Heart left ventricle (tissue), 13 donors: Measurements from ENCODE around the gene COL4A4.

Experiments used
- CTCF ChIP-seq, 12 donors: fragments of 200-600 bp; sonication (generic) in 4 of 12; IDR thresholded peaks; one replicate each; pipeline versions ENCODE4 v1.5.0 to v1.8.0; 2018 to 2022; ENCODE audit warnings: antibody characterized with exemption in 12 of 12, mild to moderate bottlenecking in 5 of 12
- POLR2A ChIP-seq, 2 donors: fragments of 450-650 bp; IDR thresholded peaks; one replicate each; pipeline ENCODE4 v1.6.1; 2017; ENCODE audit warnings: antibody characterized with exemption in 2 of 2, mild to moderate bottlenecking in 2 of 2, moderate library complexity in 2 of 2
- donor health status: ischemic (EF 13 %, LVEDD 7.1; RV severe dilation, severe dysfunction).
- donor health status: DM: no; HTN: yes; CAD: no.
- donor health status: DM: no; HTN: no; CAD: no.
- donor health status: ischemic (EF 25% LVEDD 6.9; RV normal size, moderate dysfunction).
- donor health status: ischemic (EF 25% LVEDD 5.7; RV mildly dilated, moderate dysfunction).
- donor health status: ischemic (EF 35%, LVEDD 5.7; RV mildly dilated, moderate dysfunction).
- donor health status: nonischemic (EF 11% LVEDD 7.7; RV severe dilation, severe dysfunction).
- donor health status: DM: yes; HTN: yes; CAD: no.
- donor health status: PGD.
- donor health status: ischemic (EF 29% LVEDD 5.4; RV normal size, mild dysfunction).
- donor health status: nonischemic (EF 23%, LVEDD 6.1; RV moderate dilation, normal function).

- TF ChIP-seq CTCF (IDR thresholded peaks at IDR 0.05) (no peak), POLR2A (IDR thresholded peaks at IDR 0.05) (no peak)
Observed at GRCh38 chr2:226959418-226959817, 204.6 kb downstream of the COL4A4 start.
